ENCODE data around the gene HOXB5. TPM values are rescaled to one million over a fixed set of nuclear protein-coding genes. Genes with fewer than 3 reads are reported as not detected.

The HOXB5 gene
- total RNA-seq, 1 experiment from 2014 or later: not detected

- Histone ChIP-seq H3K36me3 (ENCODE audit: insufficient read depth, low read length) (no peaks in the 10 kb centered on the region), H3K27me3 (ENCODE audit: low read length) (no peaks in the 10 kb centered on the region), H2AFZ (ENCODE audit: low read length) (no peak overlapping the region), H3K79me2 (ENCODE audit: low read length) (no peaks in the 10 kb centered on the region), H3K4me2 (ENCODE audit: low read depth, low read length, poor library complexity, severe bottlenecking) (no peak overlapping the region), H3K9me3 (ENCODE audit: low read length) (no peaks in the 10 kb centered on the region), H3K9me2 (replicated peaks; ENCODE audit: insufficient read depth, low read length) (no peaks in the 10 kb centered on the region), H3K4me3 (ENCODE audit: low read length) (no peak overlapping the region), H4K20me1 (ENCODE audit: insufficient read depth, low read depth, low read length) (no peaks in the 10 kb centered on the region), H3K27ac (ENCODE audit: low read length) (no peak overlapping the region), H3K9ac (ENCODE audit: low read length) (no peak overlapping the region), H3K4me1 (ENCODE audit: low read length) (peaks cover under 1% of the 10 kb centered on the region; the same call in 1 of the 2 replicates)
- no peak for DNase-seq
Observed at GRCh38 chr17:48591255-48592056, 2.1 kb downstream of the HOXB5 start.

- H3K9me3 ChIP-seq (ENCODE audit: low read length): no peaks in the 10 kb centered on the region
- peaks cover 8% of the 10 kb centered on the region for H3K4me1 ChIP-seq (ENCODE audit: low read length)
- H3K36me3 ChIP-seq (ENCODE audit: insufficient read depth, low read length): no peaks in the 10 kb centered on the region
- no peak overlapping the region for H3K27ac ChIP-seq (ENCODE audit: low read length)
- H3K9ac ChIP-seq (ENCODE audit: low read length): no peak overlapping the region
- no peak for DNase-seq
- no peak overlapping the region for H3K4me3 ChIP-seq (ENCODE audit: low read length)
- H3K79me2 ChIP-seq (ENCODE audit: low read length): no peaks in the 10 kb centered on the region
- H4K20me1 ChIP-seq (ENCODE audit: insufficient read depth, low read depth, low read length): no peaks in the 10 kb centered on the region
- no peak overlapping the region for H2AFZ ChIP-seq (ENCODE audit: low read length)
- H3K9me2 ChIP-seq (replicated peaks; ENCODE audit: insufficient read depth, low read length): no peaks in the 10 kb centered on the region
- H3K4me2 ChIP-seq (ENCODE audit: low read depth, low read length, poor library complexity, severe bottlenecking): no peak overlapping the region
- H3K27me3 ChIP-seq (ENCODE audit: low read length): peaks cover 4% of the 10 kb centered on the region; the same call in 1 of the 2 replicates
Observed at GRCh38 chr17:48590607-48591161, 2.9 kb downstream of the HOXB5 start.

GRCh38 chr17:48589831-48590606, 3.6 kb downstream of the HOXB5 start, which contains the start of gene HOXB3:
HOXB3 (minus strand) TSS chr17:48590241; CDS start chr17:48552474, 37,767 bp downstream.
- Histone ChIP-seq H3K9me2 (replicated peaks; ENCODE audit: insufficient read depth, low read length) (no peaks in the 10 kb centered on the region), H3K9me3 (ENCODE audit: low read length) (no peaks in the 10 kb centered on the region), H3K36me3 (ENCODE audit: insufficient read depth, low read length) (no peaks in the 10 kb centered on the region), H3K9ac (ENCODE audit: low read length) (no peak within 1 kb of the TSS), H4K20me1 (ENCODE audit: insufficient read depth, low read depth, low read length) (no peaks in the 10 kb centered on the region), H3K4me1 (ENCODE audit: low read length) (peaks cover 13% of the 10 kb centered on the region), H3K4me2 (ENCODE audit: low read depth, low read length, poor library complexity, severe bottlenecking) (no peak within 1 kb of the TSS), H3K27ac (ENCODE audit: low read length) (no peak within 1 kb of the TSS), H3K79me2 (ENCODE audit: low read length) (no peaks in the 10 kb centered on the region), H3K4me3 (ENCODE audit: low read length) (no peak within 1 kb of the TSS), H2AFZ (ENCODE audit: low read length) (no peak within 1 kb of the TSS), H3K27me3 (ENCODE audit: low read length) (peaks cover 4% of the 10 kb centered on the region; the same call in 1 of the 2 replicates)
- no peak for DNase-seq

GRCh38 chr17:48589060-48589830, 4.3 kb downstream of the HOXB5 start:
- Histone ChIP-seq H3K4me1 (ENCODE audit: low read length) (peaks cover 15% of the 10 kb centered on the region), H3K27ac (ENCODE audit: low read length) (no peak overlapping the region), H3K9me3 (ENCODE audit: low read length) (no peaks in the 10 kb centered on the region), H3K4me3 (ENCODE audit: low read length) (no peak overlapping the region), H3K9ac (ENCODE audit: low read length) (no peak overlapping the region), H3K4me2 (ENCODE audit: low read depth, low read length, poor library complexity, severe bottlenecking) (no peak overlapping the region), H4K20me1 (ENCODE audit: insufficient read depth, low read depth, low read length) (no peaks in the 10 kb centered on the region), H3K79me2 (ENCODE audit: low read length) (no peaks in the 10 kb centered on the region), H3K36me3 (ENCODE audit: insufficient read depth, low read length) (no peaks in the 10 kb centered on the region), H2AFZ (ENCODE audit: low read length) (no peak overlapping the region), H3K27me3 (ENCODE audit: low read length) (peaks cover 4% of the 10 kb centered on the region; the same call in 1 of the 2 replicates), H3K9me2 (replicated peaks; ENCODE audit: insufficient read depth, low read length) (no peaks in the 10 kb centered on the region)
- no peak for DNase-seq

GRCh38 chr17:48588528-48588927, 5.1 kb downstream of the HOXB5 start:
- no peak for DNase-seq
- Histone ChIP-seq H3K9ac (ENCODE audit: low read length) (no peak overlapping the region), H3K79me2 (ENCODE audit: low read length) (no peaks in the 10 kb centered on the region), H3K4me2 (ENCODE audit: low read depth, low read length, poor library complexity, severe bottlenecking) (no peak overlapping the region), H3K4me1 (ENCODE audit: low read length) (peaks cover 15% of the 10 kb centered on the region), H2AFZ (ENCODE audit: low read length) (no peak overlapping the region), H4K20me1 (ENCODE audit: insufficient read depth, low read depth, low read length) (no peaks in the 10 kb centered on the region), H3K27ac (ENCODE audit: low read length) (no peak overlapping the region), H3K9me3 (ENCODE audit: low read length) (no peaks in the 10 kb centered on the region), H3K9me2 (replicated peaks; ENCODE audit: insufficient read depth, low read length) (no peaks in the 10 kb centered on the region), H3K4me3 (ENCODE audit: low read length) (no peak overlapping the region), H3K36me3 (ENCODE audit: insufficient read depth, low read length) (no peaks in the 10 kb centered on the region), H3K27me3 (ENCODE audit: low read length) (peaks cover 4% of the 10 kb centered on the region; the same call in 1 of the 2 replicates)

GRCh38 chr17:48588074-48588415, 5.5 kb downstream of the HOXB5 start:
- H3K27me3 ChIP-seq (ENCODE audit: low read length): peaks cover 4% of the 10 kb centered on the region; the same call in 1 of the 2 replicates
- H2AFZ ChIP-seq (ENCODE audit: low read length): no peak overlapping the region
- H4K20me1 ChIP-seq (ENCODE audit: insufficient read depth, low read depth, low read length): no peaks in the 10 kb centered on the region
- no peak overlapping the region for H3K9ac ChIP-seq (ENCODE audit: low read length)
- DNase-seq: no peak
- H3K4me3 ChIP-seq (ENCODE audit: low read length): no peak overlapping the region
- H3K9me3 ChIP-seq (ENCODE audit: low read length): no peaks in the 10 kb centered on the region
- no peak overlapping the region for H3K4me2 ChIP-seq (ENCODE audit: low read depth, low read length, poor library complexity, severe bottlenecking)
- no peaks in the 10 kb centered on the region for H3K36me3 ChIP-seq (ENCODE audit: insufficient read depth, low read length)
- peaks cover 15% of the 10 kb centered on the region for H3K4me1 ChIP-seq (ENCODE audit: low read length)
- H3K27ac ChIP-seq (ENCODE audit: low read length): no peak overlapping the region
- no peaks in the 10 kb centered on the region for H3K9me2 ChIP-seq (replicated peaks; ENCODE audit: insufficient read depth, low read length)
- no peaks in the 10 kb centered on the region for H3K79me2 ChIP-seq (ENCODE audit: low read length)

GRCh38 chr17:48587276-48588073, 6.1 kb downstream of the HOXB5 start:
- Histone ChIP-seq H2AFZ (ENCODE audit: low read length) (no peak overlapping the region), H3K9ac (ENCODE audit: low read length) (no peak overlapping the region), H3K4me1 (ENCODE audit: low read length) (peaks cover 15% of the 10 kb centered on the region), H3K27me3 (ENCODE audit: low read length) (peaks cover 4% of the 10 kb centered on the region; the same call in 1 of the 2 replicates), H3K9me3 (ENCODE audit: low read length) (no peaks in the 10 kb centered on the region), H3K36me3 (ENCODE audit: insufficient read depth, low read length) (no peaks in the 10 kb centered on the region), H3K27ac (ENCODE audit: low read length) (no peak overlapping the region), H3K79me2 (ENCODE audit: low read length) (no peaks in the 10 kb centered on the region), H4K20me1 (ENCODE audit: insufficient read depth, low read depth, low read length) (no peaks in the 10 kb centered on the region), H3K4me3 (ENCODE audit: low read length) (no peak overlapping the region), H3K9me2 (replicated peaks; ENCODE audit: insufficient read depth, low read length) (no peaks in the 10 kb centered on the region), H3K4me2 (ENCODE audit: low read depth, low read length, poor library complexity, severe bottlenecking) (no peak overlapping the region)
- no peak for DNase-seq
